Spleen (tissue), 11 donors: ENCODE measurements around the gene SEC23A. TPM values are rescaled to one million over a fixed set of nuclear protein-coding genes. Genes with fewer than 3 reads are reported as not detected.
"Not testable (repeated sequence)": the region's sequence is repeated elsewhere in the genome, so short reads cannot be mapped to it uniquely, and the experiment has no call there.

Source experiments
- DNase-seq: peaks from one replicate; pipeline ENCODE4 v3.0.0-alpha.2; 2020
- H3K27ac ChIP-seq, 8 donors: fragments of 200-600 bp; sonication (generic) in 7 of 8; 1 replicate in 4 of 8; 2 replicates in 4 of 8; pipeline versions ENCODE4 v1.5.0 to v1.8.0; 2016 to 2021; ENCODE audit warnings: inconsistent platforms in 4 of 8, mild to moderate bottlenecking in 4 of 8, moderate library complexity in 1 of 8
- H3K27me3 ChIP-seq, 7 donors: fragments of 200-600 bp; sonication (generic) in 6 of 7; replicated peaks in 1 of 7; 1 replicate in 4 of 7; 2 replicates in 3 of 7; pipeline versions ENCODE4 v1.5.0 to v1.8.0; 2016 to 2021; ENCODE audit warnings: inconsistent platforms in 3 of 7, mild to moderate bottlenecking in 1 of 7
- H3K36me3 ChIP-seq, 6 donors: fragments of 200-600 bp; sonication (generic) in 5 of 6; 1 replicate in 4 of 6; 2 replicates in 2 of 6; pipeline versions ENCODE4 v1.5.0 to v1.8.0; 2016 to 2021; ENCODE audit warnings: inconsistent platforms in 2 of 6
- H3K4me1 ChIP-seq, 6 donors: fragments of 200-600 bp; sonication (generic) in 5 of 6; 1 replicate in 3 of 6; 2 replicates in 3 of 6; pipeline versions ENCODE4 v1.5.0 to v1.8.0; 2016 to 2021; ENCODE audit warnings: inconsistent platforms in 3 of 6
- H3K4me3 ChIP-seq, 8 donors: fragments of 200-600 bp; sonication (generic) in 7 of 8; 1 replicate in 4 of 8; 2 replicates in 4 of 8; pipeline versions ENCODE4 v1.5.0 to v1.8.0; 2016 to 2021; ENCODE audit warnings: inconsistent platforms in 4 of 8, mild to moderate bottlenecking in 4 of 8, moderate library complexity in 2 of 8
- H3K9me3 ChIP-seq, 8 donors: fragments of 200-600 bp; sonication (generic) in 7 of 8; 1 replicate in 4 of 8; 2 replicates in 4 of 8; pipeline versions ENCODE4 v1.5.0 to v1.8.0; 2016 to 2021; ENCODE audit warnings: inconsistent platforms in 4 of 8
- POLR2A ChIP-seq, 3 donors: fragments of 450-650 bp; IDR thresholded peaks; one replicate each; pipeline ENCODE4 v1.5.1; 2017; ENCODE audit warnings: antibody characterized with exemption in 3 of 3, mild to moderate bottlenecking in 1 of 3
- POLR2AphosphoS5 ChIP-seq, 3 donors: sonication (generic); formaldehyde crosslinking; IDR thresholded peaks; one replicate each; pipeline ENCODE4 v1.5.1; 2017; ENCODE audit warnings: antibody characterized with exemption in 3 of 3
- WGBS, 5 donors: extraction: QIAGEN DNeasy Blood & Tissue Kit in 3 of 5; methylation state at CpG; one replicate each; pipeline versions ENCODE4 v1.1.5 to v1.1.7; 2013 to 2018; 5-methylcytosine and 5-hydroxymethylcytosine counted together
- intact Hi-C: fragments of 100-400 bp; cut with DNase I; formaldehyde crosslinking; loops from one replicate; pipeline ENCODE4 v1.15.0; 2023; ENCODE audit warnings: low total_unique reads
- polyA plus RNA-seq, 3 donors: library from polyadenylated mRNA; stranded (reverse); fragments of 200-250 nt; gene quantifications; one replicate each; pipeline ENCODE4 v1.2.1, GENCODE V29; 2013
- total RNA-seq, 7 donors: library from RNA; depleted of rRNA in 3 of 7; stranded (reverse); fragments of >200 nt in 3 of 7; fragmentation: NEBNext Ultra II Directional in 4 of 7; extraction: Animal tissue kit (Norgen Biotek cat#: 25700) in 4 of 7; gene quantifications; one replicate each; pipeline versions ENCODE4 v1.1.0 to v1.2.1, GENCODE V29; 2016 to 2021
- TF ChIP-seq, protein P1 (sequence below), 11 experiments: fragments of 200-600 bp in 7 of 11; fragments of 450-650 bp in 4 of 11; sonication (generic) in 4 of 11; IDR thresholded peaks in 8 of 11; conservative IDR thresholded peaks in 3 of 11; 1 replicate in 7 of 11; 2 replicates in 4 of 11; pipeline versions ENCODE4 v1.4.0 to v1.8.0; 2016 to 2021; ENCODE audit warnings: antibody characterized with exemption in 11 of 11, inconsistent platforms in 4 of 11, mild to moderate bottlenecking in 1 of 11
- donor health status: healthy with polysubstance abuse.
- donor health status: DM: no; HTN: no; CAD: no; lungs with moderate emphysema.
- donor health status: DM: no; HTN: no; CAD: no.
- donor health status: Bipolar disorder and iron deficiency.
- donor health status: healthy.
- donor health status: DM: no; HTN: no; CAD: no.
- donor health status: DM: yes; HTN: yes; CAD: no.

SEC23A gene
- total and polyA plus RNA-seq, 10 donors, result 9.6 to 87.5 (median 58.3) TPM

DNA sequence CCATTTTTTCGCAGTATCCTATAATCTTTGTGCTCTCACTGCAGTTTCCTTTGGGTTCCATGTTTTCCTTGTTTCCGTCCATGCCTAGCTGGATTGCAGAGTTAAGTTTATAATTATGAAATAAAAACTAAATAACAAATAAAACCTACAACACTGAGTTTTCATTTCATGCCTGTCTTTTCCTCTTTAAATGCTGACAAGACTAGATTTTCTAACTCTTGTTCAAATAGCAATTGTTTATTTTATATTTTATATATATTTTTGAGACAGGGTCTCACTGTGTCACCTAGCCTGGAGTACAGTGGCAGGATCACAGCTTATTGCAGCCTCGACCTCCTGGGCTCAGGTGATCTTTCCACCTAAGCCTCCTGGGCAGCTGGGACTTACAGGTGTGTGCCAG, 5.8 kb upstream of the SEC23A start:
- Histone ChIP-seq H3K27me3 (no peaks in the 10 kb centered on the region), H3K9me3 (no peaks in the 10 kb centered on the region), H3K4me1 (peaks cover 0 to 17% (median 14%) of the 10 kb centered on the region in 6 donors), H3K36me3 (no peaks in the 10 kb centered on the region), H3K27ac (no peak overlapping the region), H3K4me3 (no peak overlapping the region)
- no peak for DNase-seq
- 80 to 94% (median 93%) methylated on average over 3 of the region's 3 CpGs for WGBS, 5 donors
- no peak for TF ChIP-seq POLR2AphosphoS5 (IDR thresholded peaks at IDR 0.05)
- TF ChIP-seq, protein P1, sequence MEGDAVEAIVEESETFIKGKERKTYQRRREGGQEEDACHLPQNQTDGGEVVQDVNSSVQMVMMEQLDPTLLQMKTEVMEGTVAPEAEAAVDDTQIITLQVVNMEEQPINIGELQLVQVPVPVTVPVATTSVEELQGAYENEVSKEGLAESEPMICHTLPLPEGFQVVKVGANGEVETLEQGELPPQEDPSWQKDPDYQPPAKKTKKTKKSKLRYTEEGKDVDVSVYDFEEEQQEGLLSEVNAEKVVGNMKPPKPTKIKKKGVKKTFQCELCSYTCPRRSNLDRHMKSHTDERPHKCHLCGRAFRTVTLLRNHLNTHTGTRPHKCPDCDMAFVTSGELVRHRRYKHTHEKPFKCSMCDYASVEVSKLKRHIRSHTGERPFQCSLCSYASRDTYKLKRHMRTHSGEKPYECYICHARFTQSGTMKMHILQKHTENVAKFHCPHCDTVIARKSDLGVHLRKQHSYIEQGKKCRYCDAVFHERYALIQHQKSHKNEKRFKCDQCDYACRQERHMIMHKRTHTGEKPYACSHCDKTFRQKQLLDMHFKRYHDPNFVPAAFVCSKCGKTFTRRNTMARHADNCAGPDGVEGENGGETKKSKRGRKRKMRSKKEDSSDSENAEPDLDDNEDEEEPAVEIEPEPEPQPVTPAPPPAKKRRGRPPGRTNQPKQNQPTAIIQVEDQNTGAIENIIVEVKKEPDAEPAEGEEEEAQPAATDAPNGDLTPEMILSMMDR (IDR thresholded peaks at IDR 0.05 in 8 of 11, conservative IDR thresholded peaks at IDR 0.05 in 3 of 11), result no peak
- intact Hi-C loops, result loop anchor here (10.0 kb wide), 1 partner anchor 326 kb away; the partner anchor contains the start of gene FBXO33

GRCh38 chr14:39107591-39107996, 4.6 kb upstream of the SEC23A start:
- H3K36me3 ChIP-seq, result no peaks in the 10 kb centered on the region
- 68 to 80% (median 76%) methylated on average over 2 of the region's 2 CpGs for WGBS, 5 donors
- H3K4me1 ChIP-seq, result peaks cover 0 to 14% (median 11%) of the 10 kb centered on the region in 6 donors
- intact Hi-C loops, result loop anchor here (10.0 kb wide), 1 partner anchor 327 kb away; the partner anchor contains the start of gene FBXO33
- no peaks in the 10 kb centered on the region for H3K9me3 ChIP-seq
- H3K27me3 ChIP-seq, result no peaks in the 10 kb centered on the region
- DNase-seq, result no peak
- H3K4me3 ChIP-seq, result no peak overlapping the region
- TF ChIP-seq, protein P1 (IDR thresholded peaks at IDR 0.05 in 8 of 11, conservative IDR thresholded peaks at IDR 0.05 in 3 of 11), result peak in 6 of 11 experiments; percentile 22 to 41 (median 24)
- TF ChIP-seq POLR2A (IDR thresholded peaks at IDR 0.05), result no peak
- no peak for TF ChIP-seq POLR2AphosphoS5 (IDR thresholded peaks at IDR 0.05)
- H3K27ac ChIP-seq, result no peak overlapping the region

DNA sequence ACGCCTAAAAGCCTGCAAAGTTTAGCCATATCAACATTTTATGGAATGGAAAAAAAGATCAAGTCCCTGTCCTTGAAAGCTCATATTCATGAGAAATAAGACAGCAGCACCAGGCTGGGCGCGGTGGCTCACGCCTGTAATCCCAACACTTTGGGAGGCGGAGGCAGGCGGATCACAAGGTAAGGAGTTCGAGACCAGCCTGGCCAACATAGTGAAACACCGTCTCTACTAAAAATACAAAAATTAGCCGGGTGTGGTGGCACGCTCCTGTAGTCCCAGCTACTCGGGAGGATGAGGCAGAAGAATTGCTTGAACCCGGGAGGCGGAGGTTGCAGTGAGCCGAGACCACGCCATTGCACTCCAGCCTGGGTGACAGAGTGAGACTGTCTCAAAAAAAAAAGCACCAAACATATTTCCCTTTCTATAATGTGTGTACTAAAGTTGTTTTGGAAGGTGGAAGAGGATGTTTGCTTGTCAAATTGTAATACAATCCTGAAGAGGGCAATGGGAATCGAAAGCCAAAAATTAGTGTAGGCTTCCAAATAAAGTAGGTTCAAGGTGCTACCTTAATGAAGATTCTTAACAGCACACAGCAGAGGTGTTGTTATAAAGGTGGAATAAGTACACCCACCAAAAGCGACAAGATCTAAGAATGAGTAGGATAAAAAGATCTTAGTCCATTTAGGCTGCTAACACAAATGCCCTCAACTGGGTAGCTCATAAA, 1.2 kb upstream of the SEC23A start:
- WGBS, 5 donors, result 85 to 93% (median 89%) methylated on average over 17 of the region's 17 CpGs
- Histone ChIP-seq H3K27ac (peak overlapping the region; percentile 86 to 97 (median 94)), H3K4me3 (peak overlapping the region in 7 of 8 donors; percentile 62 to 81 (median 77)), H3K4me1 (peaks cover 0 to 48% (median 38%) of the 10 kb centered on the region in 6 donors)
- H3K36me3 ChIP-seq, DNase-seq, H3K9me3 ChIP-seq, H3K27me3 ChIP-seq: not testable (repeated sequence)
- intact Hi-C loops, result loop anchor here (5.0 to 10.0 kb wide), 2 partner anchors 73 to 331 kb away; partner anchors contain the start of genes FBXO33 and PNN

DNA sequence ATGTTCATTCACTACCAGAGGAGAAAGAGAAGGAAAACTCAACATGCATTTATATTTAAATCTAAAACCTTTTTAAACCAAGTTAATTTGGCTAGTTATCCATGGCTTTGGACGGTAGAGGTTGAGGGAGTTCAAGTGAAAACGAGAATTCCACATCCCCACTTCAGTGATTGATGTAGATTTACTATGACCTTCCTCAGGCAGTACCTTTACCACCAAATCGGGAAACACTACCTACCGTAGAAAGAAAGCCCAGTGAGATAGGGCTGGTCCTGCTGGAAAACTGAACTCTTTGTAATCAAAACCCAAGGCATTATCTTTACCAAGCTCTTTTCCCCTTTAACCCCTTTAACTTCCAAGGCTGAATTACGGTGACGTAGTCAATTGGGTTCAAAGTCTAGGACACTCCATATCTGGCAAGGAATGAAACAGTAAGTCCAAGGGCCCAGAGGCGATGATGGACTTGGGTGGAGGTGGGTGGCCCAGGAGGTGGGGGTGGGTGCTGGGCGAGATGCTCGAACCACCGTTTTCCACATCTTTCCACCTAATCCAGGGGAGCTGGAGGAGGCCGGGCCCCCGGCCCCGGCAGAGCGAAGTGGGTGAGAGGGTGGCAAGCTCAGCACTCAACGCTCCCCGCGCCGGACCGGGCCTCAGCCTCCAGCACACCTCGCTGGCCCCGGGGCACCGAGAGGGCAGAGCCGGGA, 618 bp downstream of the SEC23A start:
- DNase-seq, result no peak
- TF ChIP-seq POLR2AphosphoS5 (IDR thresholded peaks at IDR 0.05) (no peak), POLR2A (IDR thresholded peaks at IDR 0.05) (no peak)
- TF ChIP-seq, protein P1 (IDR thresholded peaks at IDR 0.05 in 8 of 11, conservative IDR thresholded peaks at IDR 0.05 in 3 of 11), result no peak
- Histone ChIP-seq H3K9me3 (no peaks in the 10 kb centered on the region), H3K27me3 (no peaks in the 10 kb centered on the region), H3K4me3 (peak overlapping the region; percentile 61 to 81 (median 74)), H3K36me3 (peaks cover 0 to 2% (median 0%) of the 10 kb centered on the region in 6 donors), H3K4me1 (peaks cover 0 to 66% (median 45%) of the 10 kb centered on the region in 6 donors), H3K27ac (peak overlapping the region; percentile 86 to 97 (median 94))
- 2 to 4% (median 3%) methylated on average over 18 to 23 of the region's 23 CpGs for WGBS, 5 donors
- intact Hi-C loops, result loop anchor here (5.0 to 10.0 kb wide), 2 partner anchors 75 to 332 kb away; partner anchors contain the start of genes FBXO33 and PNN
